ENCODE results near the gene TPCN2. TPM values are rescaled to one million over a fixed set of nuclear protein-coding genes. Genes with fewer than 3 reads are reported as not detected.

Gene TPCN2
- total and polyA plus RNA-seq, 2 of the 8 experiments (the other 6 are each of a cell fraction or from before 2014, with no cell fraction given): 9.7 to 18.6 TPM

- no peak for TF ChIP-seq KDM5A (IDR thresholded peaks at IDR 0.05; ENCODE audit: low read length)
Observed at GRCh38 chr11:69074375-69075140, 25.8 kb downstream of the TPCN2 start (continued).
